AG09319 (cell line): Measurements from ENCODE around the gene CCDC60.

Experiments
- DNase-seq: peaks from one replicate; pipeline ENCODE4 v3.0.0-alpha.2; 2010; ENCODE audit warnings: low read depth; ENCODE audit errors: extremely low read depth
- CTCF ChIP-seq: IDR thresholded peaks from 2 replicates; pipeline ENCODE4 v1.5.1; 2011; ENCODE audit warnings: low read depth, mild to moderate bottlenecking, inconsistent platforms, low read length, moderate library complexity

The CCDC60 gene

DNA sequence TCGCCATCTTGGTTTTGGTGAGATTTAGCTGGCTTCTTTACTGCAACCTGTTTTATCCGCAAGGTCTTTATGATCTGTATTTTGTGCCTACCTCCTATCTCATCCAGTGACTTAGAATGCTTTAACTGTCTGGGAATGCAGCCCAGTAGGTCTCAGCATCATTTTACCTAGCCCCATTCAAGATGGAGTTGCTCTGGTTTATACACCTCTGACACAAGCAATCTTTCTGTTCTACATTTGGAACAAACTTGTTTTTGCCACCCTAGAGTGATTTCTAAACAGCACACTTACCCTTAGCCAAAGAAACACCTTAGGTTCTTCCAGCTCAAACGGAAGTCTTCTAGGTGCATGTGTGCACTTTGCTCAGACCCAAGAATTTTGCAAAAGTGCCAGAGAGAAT, 122.3 kb downstream of the CCDC60 start:
- no peak for TF ChIP-seq CTCF
- no peak for DNase-seq

DNA sequence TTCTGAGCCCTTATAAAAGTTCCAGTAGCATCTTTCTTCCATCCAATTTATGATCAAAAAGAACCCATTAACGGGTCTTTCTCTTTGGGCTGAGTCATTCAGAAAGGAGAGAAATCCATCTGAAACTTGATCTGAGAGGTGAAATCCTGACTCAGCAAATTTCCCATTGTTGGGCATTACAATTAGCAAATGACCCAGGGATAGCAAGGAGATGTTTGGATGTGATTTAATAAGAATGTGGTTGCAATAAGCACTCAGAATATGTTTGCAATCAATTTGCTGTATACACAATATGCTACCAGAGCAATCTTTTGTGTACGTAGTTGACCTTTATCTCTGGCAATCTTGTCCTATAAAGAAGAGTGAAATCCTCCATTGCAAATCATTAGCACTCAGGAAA, 122.7 kb downstream of the CCDC60 start:
- DNase-seq = no peak
- no peak for TF ChIP-seq CTCF

GRCh38 chr12:119459481-119459880, 125.0 kb downstream of the CCDC60 start:
- TF ChIP-seq CTCF = no peak
- DNase-seq = no peak

DNA sequence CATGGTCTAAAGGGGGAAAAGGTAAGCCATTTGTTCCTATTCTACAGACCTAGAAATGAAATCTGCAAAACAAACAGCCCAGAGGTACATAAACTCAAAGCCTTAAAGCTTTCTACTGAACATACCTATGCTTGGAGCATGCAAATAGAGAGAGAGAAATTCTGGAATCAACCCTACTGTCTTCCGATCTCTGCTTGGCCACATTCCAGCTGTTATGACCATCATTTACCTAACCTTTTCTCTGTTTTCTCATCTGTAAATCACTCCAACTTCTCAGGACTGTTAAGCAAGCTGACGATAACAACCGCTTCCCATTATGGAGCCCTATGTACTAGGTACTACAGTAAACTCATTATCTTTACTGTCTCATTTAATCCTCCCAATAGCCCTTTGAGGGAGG, 126.3 kb downstream of the CCDC60 start:
- TF ChIP-seq CTCF = no peak
- DNase-seq = no peak

GRCh38 chr12:119461636-119462214, 127.2 kb downstream of the CCDC60 start:
- no peak for DNase-seq
- no peak for TF ChIP-seq CTCF

GRCh38 chr12:119463211-119463926, 128.8 kb downstream of the CCDC60 start:
- no peak for DNase-seq
- TF ChIP-seq CTCF = no peak

DNA sequence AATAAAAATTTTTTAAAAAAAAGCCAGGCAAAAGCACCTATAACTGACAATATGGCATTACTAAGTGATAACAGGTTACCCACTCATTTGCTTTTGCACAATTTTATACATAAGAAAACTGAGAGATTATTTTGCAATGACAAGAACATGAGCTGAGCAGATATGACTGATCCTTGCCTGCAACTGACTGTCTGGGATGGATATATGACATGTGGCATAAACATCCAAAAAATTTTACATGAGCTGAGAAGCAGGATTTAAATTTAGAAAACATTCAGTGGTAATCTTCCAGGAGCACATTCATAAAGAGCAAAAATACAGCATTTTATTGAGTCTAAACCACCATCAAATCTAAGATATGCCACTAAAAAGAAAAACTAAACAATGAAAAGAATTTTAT, 133.8 kb downstream of the CCDC60 start:
- DNase-seq = no peak
- no peak for TF ChIP-seq CTCF
